ENCODE data around the gene SHISA7.

DNA sequence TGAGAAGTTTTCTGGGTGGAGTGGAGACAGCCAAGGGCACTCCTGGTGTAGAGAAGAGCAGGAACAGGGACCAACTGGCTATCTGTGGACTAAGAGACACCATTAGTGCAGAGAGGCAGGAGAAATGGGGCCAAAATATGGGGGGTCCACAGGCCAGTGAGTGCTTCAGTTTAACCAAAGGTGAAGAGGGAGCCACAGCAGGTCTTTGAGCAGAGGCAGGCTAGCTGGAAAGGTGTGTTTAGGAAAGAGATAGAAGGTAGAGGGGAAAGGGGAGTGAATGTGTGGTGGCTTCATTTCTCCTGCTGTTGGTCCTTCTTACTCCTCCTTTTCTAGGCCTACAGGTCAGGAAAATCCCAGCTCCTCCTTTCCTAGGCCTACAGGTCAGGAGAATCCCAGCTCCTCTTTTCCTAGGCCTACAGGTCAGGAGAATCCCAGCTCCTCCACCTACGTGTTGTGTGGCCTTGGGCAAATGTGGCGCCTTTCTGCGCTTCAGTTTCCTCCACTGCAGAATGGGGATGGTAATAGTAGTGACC is 60.5 kb downstream of the SHISA7 start:
- TF ChIP-seq CTCF (IDR thresholded peaks at IDR 0.05) (no peak), POLR2A (IDR thresholded peaks at IDR 0.05) (no peak)

Measured in esophagus squamous epithelium (tissue), 4 donors.